HCEC 1CT (cell line): ENCODE measurements around the gene SELENOO.
"Not testable (repeated sequence)": the region's sequence is repeated elsewhere in the genome, so short reads cannot be mapped to it uniquely, and the experiment has no call there.

Experiments
- DNase-seq: peaks from one replicate; pipeline ENCODE4 v3.0.0-alpha.2; 2017

SELENOO gene

DNA sequence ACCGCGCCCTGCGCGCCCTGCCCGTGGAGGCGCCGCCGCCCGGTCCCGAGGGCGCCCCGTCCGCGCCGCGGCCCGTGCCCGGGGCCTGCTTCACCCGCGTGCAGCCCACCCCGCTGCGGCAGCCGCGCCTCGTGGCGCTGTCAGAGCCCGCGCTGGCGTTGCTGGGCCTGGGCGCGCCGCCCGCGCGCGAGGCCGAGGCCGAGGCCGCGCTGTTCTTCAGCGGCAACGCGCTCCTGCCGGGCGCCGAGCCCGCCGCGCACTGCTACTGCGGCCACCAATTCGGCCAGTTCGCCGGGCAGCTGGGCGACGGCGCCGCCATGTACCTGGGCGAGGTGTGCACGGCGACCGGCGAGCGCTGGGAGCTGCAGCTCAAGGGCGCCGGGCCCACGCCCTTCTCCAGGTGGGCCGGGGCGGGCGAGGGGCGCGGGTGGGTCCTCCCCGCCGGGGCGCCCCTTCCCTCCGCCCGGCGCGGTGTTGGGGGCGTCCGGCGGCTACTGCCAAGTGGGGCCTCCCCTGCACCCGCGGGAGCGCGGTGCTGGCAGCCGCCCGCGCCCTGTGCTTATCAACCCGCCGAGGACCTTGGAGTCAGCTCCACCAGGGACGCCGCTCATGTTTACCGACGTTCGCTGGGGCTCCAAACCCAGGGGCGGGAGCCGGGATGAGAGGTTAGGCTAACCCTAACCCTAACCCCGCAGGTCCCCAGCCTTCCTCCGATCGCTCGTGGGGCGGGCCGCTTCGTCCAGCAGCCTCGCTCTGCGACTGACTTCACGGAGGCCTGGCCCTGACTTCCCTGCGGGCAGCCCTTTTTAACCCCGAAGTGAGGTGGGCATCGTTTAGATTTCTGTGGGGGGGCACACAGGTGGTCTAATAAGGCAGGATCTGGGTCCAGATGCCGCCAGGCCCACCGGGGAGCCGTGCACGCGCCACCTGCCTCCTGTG is 649 bp downstream of the SELENOO start:
- DNase-seq: peak; percentile 17

GRCh38 chr22:50202130-50202666 is 1.4 kb downstream of the SELENOO start:
- no peak for DNase-seq

GRCh38 chr22:50203288-50203687 is 2.5 kb downstream of the SELENOO start:
- DNase-seq: no peak

GRCh38 chr22:50204571-50204970 is 3.8 kb downstream of the SELENOO start:
- no peak for DNase-seq

DNA sequence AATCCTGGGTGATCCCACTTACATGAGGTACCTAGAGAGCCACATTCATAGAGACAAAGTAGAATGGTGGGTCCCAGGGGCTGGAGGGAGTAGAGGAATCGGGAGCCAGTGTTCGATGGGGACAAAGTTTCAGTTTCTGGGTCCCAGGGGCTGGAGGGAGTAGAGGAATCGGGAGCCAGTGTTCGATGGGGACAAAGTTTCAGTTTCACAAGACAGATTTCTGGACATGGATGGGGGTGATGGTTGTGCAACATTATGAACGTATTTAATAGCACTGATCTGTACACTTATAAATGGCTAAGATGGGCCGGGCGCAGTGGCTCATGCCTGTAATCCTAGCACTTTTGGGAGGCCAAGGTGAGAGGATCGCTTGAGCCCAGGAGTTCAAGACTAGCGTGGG is 4.2 kb downstream of the SELENOO start:
- DNase-seq: not testable (repeated sequence)

DNA sequence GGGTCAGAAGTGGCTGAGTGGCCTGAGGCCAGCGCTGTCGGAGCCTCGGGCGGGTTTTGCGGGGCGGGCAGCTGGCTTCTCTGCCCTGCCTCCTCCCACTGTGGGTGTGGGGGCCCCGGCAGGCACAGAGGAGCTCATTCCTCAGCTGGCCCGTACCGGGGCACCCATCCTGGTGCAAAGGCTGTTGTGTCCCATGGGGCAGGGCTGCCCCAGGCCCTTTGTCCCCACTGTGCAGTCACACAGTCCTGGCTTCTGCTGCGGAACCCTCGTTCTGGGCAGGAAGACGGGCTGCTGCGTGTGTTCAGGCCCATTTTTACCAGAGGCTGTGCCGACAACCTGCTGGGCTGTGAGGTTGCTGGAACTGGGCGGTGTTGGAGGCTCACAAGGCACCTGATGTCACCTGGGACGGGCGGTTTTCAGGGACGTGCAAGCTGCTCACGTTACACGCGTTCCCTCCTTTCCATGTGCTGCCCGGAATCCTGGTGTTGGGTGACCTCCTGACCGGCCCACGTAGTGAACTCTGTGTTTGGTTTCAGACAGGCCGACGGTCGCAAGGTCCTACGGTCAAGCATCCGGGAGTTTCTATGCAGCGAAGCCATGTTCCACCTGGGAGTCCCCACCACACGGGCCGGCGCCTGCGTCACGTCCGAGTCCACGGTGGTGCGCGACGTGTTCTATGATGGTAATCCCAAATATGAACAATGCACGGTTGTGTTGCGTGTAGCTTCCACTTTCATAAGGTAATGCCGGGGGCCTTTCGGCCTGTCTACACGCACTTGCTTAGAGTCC is 5.2 kb downstream of the SELENOO start:
- no peak for DNase-seq

GRCh38 chr22:50206599-50206998 is 5.8 kb downstream of the SELENOO start:
- no peak for DNase-seq

DNA sequence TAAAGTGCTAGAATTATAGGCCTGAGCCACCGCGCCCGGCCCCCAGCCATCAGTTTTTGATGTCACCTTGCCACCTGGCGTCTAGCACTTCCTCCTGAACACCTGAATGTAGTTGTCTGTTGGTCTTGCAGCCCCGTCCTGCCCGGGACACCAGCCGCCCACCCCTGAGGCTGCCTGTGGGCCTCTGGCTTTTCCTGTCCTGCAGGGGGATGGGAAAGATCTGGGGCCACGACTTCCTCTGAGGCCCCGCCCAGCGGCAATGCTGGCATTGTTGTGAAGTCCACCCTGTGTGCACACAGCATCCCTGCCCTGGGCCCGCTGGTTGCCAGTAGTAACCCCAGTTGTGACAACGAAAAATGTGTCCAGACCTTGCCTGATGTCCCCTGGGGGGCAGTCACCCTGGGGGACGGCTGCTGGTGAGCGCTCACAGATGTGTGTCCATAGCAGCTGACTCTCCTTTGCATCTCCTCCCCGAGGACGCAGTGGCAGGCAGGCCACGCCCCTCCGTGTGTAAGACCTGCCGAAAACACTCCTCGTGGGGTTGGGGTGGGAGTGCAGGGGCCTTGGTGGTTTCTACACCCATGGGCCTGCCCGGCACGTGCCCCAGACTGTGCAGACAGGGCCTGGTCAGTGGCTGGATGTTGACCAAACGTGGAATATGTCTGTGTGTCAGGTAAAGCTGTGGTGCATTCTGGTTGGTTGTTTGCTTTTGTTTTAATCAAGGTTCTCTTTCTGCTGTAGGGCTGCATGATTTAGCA is 6.8 kb downstream of the SELENOO start:
- DNase-seq: no peak

DNA sequence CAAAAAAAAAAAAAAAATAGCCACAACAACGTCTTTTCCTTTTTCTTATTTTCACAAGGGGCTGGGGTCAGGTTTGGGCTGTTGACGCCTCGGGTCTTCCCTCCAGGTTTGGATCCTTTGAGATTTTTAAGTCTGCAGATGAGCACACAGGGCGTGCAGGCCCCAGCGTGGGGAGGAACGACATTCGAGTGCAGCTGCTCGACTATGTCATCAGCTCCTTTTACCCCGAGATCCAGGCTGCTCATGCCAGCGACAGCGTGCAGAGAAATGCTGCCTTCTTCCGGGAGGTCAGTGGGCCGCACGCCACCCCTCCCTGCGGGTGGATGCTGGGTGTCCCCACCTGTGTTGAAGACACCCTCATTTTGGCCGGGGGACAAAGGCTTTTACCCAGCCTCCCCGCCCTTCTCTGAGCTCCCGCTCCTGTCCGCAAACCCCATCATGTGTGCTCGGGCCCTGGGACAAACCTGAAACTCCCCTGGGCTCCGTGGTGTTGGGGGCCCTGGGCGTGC is 7.7 kb downstream of the SELENOO start:
- DNase-seq: no peak

- DNase-seq: no peak
These were observed 8.4 kb downstream of the SELENOO start for GRCh38 chr22:50208939-50209892.

GRCh38 chr22:50209893-50210292 is 9.1 kb downstream of the SELENOO start:
- peak; percentile 36 for DNase-seq

DNA sequence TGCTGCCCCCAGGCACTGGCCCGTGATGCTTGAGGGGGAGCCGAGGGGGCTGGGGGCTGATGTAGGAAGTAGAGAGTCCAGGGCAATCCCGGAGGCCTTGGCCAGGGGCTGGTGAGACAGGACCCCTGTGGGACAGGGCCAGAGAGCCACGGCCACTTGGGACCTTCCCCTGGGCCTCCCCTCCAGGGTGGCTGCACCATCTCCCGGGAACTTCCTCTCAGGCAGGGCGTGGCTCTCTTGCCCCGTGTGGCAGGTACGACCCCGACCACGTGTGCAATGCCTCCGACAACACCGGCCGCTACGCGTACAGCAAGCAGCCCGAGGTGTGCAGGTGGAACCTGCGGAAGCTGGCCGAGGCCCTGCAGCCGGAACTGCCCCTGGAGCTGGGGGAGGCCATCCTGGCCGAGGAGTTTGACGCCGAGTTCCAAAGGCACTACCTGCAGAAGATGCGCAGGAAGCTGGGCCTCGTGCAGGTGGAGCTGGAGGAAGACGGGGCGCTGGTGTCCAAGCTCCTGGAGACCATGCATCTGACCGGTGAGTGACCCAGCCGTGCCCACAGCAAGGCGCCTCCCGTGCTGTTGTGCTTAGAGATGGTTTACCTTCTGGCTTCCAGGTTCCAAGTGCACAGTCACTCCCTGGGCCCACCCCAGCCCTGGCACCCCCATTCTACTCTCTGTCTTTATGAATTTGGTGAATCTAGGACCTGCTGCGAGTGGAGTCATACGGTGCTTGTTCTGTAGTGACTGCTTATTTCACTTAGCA is 9.7 kb downstream of the SELENOO start:
- no peak for DNase-seq

- no peak for DNase-seq
These were observed 10.3 kb downstream of the SELENOO start for GRCh38 chr22:50211147-50211546.

DNA sequence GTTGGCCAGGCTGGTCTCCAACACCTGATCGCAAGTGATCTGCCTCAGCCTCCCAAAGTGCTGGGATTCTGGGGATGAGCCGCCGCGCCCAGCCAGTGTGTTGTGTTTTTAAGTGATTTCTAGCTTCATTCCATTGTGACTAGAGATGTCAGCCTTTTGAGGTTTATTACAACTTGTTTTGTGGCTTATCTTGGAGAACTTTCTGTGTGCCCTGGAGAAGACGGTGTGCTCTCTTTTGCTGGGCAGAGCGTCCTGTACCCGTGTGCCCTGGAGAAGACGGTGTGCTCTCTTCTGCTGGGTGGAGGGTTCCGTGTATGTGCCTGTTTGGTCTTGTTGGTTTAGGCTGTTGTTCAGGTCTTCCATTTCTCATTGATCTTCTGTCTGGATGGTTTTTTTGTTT is 12.5 kb downstream of the SELENOO start:
- no peak for DNase-seq

GRCh38 chr22:50215297-50216054 is 14.7 kb downstream of the SELENOO start:
- no peak for DNase-seq

- no peak for DNase-seq
These were observed 15.4 kb downstream of the SELENOO start for GRCh38 chr22:50216055-50216683.

DNA sequence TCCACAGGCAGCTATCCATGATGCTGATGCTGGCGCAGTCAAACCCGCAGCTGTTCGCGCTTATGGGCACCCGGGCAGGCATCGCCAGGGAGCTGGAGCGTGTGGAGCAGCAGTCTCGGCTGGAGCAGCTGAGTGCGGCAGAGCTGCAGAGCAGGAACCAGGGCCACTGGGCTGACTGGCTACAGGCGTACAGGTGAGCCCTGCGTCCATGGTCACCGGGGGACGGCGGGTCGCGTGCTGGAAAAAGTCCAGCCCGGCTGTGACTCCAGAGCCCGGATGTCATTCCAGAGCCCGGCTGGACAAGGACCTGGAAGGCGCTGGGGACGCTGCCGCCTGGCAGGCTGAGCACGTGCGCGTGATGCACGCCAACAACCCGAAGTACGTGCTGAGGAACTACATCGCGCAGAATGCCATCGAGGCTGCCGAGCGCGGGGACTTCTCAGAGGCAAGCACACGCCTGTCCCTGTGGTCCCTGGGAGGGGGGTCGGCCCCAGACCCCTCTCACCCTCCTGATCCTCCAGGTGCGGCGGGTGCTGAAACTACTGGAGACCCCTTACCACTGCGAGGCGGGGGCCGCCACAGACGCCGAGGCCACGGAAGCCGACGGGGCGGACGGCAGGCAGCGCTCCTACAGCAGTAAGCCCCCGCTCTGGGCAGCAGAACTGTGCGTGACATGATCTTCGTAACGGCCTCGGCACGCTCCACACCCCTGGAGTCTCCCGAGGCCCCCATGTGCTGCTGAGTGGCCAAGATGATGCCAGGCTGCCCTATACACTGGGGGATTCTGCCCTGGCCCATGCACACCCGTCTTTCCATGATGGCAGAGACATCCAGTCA is 16.1 kb downstream of the SELENOO start:
- DNase-seq: no peak

GRCh38 chr22:50217543-50218152 is 16.8 kb downstream of the SELENOO start:
- no peak for DNase-seq
